Heart left ventricle (tissue), 16 donors: ENCODE measurements around the gene CCDC191. TPM values are rescaled to one million over a fixed set of nuclear protein-coding genes. Genes with fewer than 3 reads are reported as not detected.

Source experiments
- ATAC-seq, 4 donors: fragments of 200-7000 bp; cut with Tn5 transposase; one replicate each; pipeline ENCODE4 v1.9.1; 2020 to 2022; ENCODE audit warnings: moderate library complexity in 4 of 4, mild to moderate bottlenecking in 3 of 4, moderate number of reproducible peaks in 1 of 4
- DNase-seq, 5 donors: peaks; one replicate each; pipeline ENCODE4 v3.0.0-alpha.2; 2020
- H3K27ac ChIP-seq, 12 donors: fragments of 200-600 bp; sonication (generic) in 4 of 12; one replicate each; pipeline versions ENCODE4 v1.5.0 to v1.8.0; 2016 to 2022; ENCODE audit warnings: mild to moderate bottlenecking in 2 of 12
- H3K27me3 ChIP-seq, 9 donors: fragments of 200-600 bp; sonication (generic) in 2 of 9; one replicate each; pipeline versions ENCODE4 v1.5.1 to v1.8.0; 2016 to 2022; ENCODE audit warnings: mild to moderate bottlenecking in 3 of 9
- H3K36me3 ChIP-seq, 9 donors: fragments of 200-600 bp; sonication (generic) in 2 of 9; one replicate each; pipeline versions ENCODE4 v1.5.0 to v1.8.0; 2018 to 2022; ENCODE audit warnings: mild to moderate bottlenecking in 2 of 9
- H3K4me1 ChIP-seq, 12 donors: fragments of 200-600 bp; sonication (generic) in 4 of 12; one replicate each; pipeline versions ENCODE4 v1.5.0 to v1.8.0; 2016 to 2022; ENCODE audit warnings: mild to moderate bottlenecking in 3 of 12
- H3K4me3 ChIP-seq, 12 donors: fragments of 200-600 bp; sonication (generic) in 4 of 12; one replicate each; pipeline versions ENCODE4 v1.5.0 to v1.8.0; 2017 to 2022; ENCODE audit warnings: mild to moderate bottlenecking in 9 of 12, moderate library complexity in 4 of 12
- H3K9me3 ChIP-seq, 12 donors: fragments of 200-600 bp; sonication (generic) in 4 of 12; one replicate each; pipeline versions ENCODE4 v1.5.0 to v1.8.0; 2016 to 2022; ENCODE audit warnings: mild to moderate bottlenecking in 1 of 12
- POLR2A ChIP-seq, 2 donors: fragments of 450-650 bp; IDR thresholded peaks; one replicate each; pipeline ENCODE4 v1.6.1; 2017; ENCODE audit warnings: antibody characterized with exemption in 2 of 2, mild to moderate bottlenecking in 2 of 2, moderate library complexity in 2 of 2
- WGBS, 4 donors: extraction: QIAGEN DNeasy Blood & Tissue Kit in 2 of 4; methylation state at CpG; one replicate each; pipeline versions ENCODE4 v1.1.5 to v1.1.7; 2013 to 2018; 5-methylcytosine and 5-hydroxymethylcytosine counted together
- intact Hi-C, 10 donors: fragments of 100-400 bp; cut with DNase I; formaldehyde crosslinking; loops; one replicate each; pipeline versions ENCODE4 v1.11.1 to v1.14.2; 2022
- polyA plus RNA-seq, 2 donors: library from polyadenylated mRNA; stranded (reverse); fragments of 200-250 nt; gene quantifications; one replicate each; pipeline ENCODE4 v1.2.3, GENCODE V29; 2013
- total RNA-seq, 9 donors: library from RNA; depleted of rRNA in 2 of 9; stranded (reverse); fragments of >200 nt in 2 of 9; fragmentation: NEBNext Ultra II Directional in 3 of 9; extraction: Animal tissue kit (Norgen Biotek cat#: 25700) in 3 of 9; gene quantifications; one replicate each; pipeline versions ENCODE4 v1.1.0 to v1.2.4, GENCODE V29; 2016 to 2023
- TF ChIP-seq, protein P1 (sequence below), 12 donors: fragments of 200-600 bp; sonication (generic) in 4 of 12; IDR thresholded peaks; one replicate each; pipeline versions ENCODE4 v1.5.0 to v1.8.0; 2018 to 2022; ENCODE audit warnings: antibody characterized with exemption in 12 of 12, mild to moderate bottlenecking in 5 of 12
- donor health status: ischemic (EF 13 %, LVEDD 7.1; RV severe dilation, severe dysfunction).
- donor health status: healthy with polysubstance abuse.
- donor health status: DM: no; HTN: yes; CAD: no.
- donor health status: DM: no; HTN: no; CAD: no.
- donor health status: ischemic (EF 25% LVEDD 6.9; RV normal size, moderate dysfunction).
- donor health status: ischemic (EF 25% LVEDD 5.7; RV mildly dilated, moderate dysfunction).
- donor health status: healthy.
- donor health status: DM: yes; HTN: yes; CAD: no.
- donor health status: ischemic (EF 35%, LVEDD 5.7; RV mildly dilated, moderate dysfunction).
- donor health status: nonischemic (EF 11% LVEDD 7.7; RV severe dilation, severe dysfunction).
- donor health status: DM: yes; HTN: yes; CAD: no.
- donor health status: PGD.
- donor health status: ischemic (EF 29% LVEDD 5.4; RV normal size, mild dysfunction).
- donor health status: nonischemic (EF 23%, LVEDD 6.1; RV moderate dilation, normal function).

The CCDC191 gene
- total and polyA plus RNA-seq, 11 donors: 0.38 to 3.2 (median 1.0) TPM

DNA sequence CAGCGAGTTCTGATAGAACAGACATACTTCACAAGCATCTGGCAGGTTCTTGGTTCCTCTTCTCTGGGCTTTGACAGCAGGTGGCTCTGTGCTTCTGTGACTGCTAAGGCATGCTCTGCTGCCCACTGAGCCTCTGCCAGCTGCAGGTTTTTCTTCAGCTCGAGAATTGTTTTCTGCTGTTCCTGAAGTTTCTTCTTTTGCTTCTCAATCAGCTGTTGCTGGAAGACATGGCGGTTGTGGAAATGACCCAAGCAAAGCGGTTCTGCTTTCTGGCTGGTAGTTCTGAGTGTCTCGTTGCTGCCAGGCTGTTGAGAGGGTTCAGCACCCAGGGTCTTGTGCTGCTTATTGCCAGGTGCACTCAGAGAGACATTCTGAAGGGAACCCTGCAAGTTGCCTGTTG is 50.8 kb downstream of the CCDC191 start:
- TF ChIP-seq, protein P1, sequence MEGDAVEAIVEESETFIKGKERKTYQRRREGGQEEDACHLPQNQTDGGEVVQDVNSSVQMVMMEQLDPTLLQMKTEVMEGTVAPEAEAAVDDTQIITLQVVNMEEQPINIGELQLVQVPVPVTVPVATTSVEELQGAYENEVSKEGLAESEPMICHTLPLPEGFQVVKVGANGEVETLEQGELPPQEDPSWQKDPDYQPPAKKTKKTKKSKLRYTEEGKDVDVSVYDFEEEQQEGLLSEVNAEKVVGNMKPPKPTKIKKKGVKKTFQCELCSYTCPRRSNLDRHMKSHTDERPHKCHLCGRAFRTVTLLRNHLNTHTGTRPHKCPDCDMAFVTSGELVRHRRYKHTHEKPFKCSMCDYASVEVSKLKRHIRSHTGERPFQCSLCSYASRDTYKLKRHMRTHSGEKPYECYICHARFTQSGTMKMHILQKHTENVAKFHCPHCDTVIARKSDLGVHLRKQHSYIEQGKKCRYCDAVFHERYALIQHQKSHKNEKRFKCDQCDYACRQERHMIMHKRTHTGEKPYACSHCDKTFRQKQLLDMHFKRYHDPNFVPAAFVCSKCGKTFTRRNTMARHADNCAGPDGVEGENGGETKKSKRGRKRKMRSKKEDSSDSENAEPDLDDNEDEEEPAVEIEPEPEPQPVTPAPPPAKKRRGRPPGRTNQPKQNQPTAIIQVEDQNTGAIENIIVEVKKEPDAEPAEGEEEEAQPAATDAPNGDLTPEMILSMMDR (IDR thresholded peaks at IDR 0.05): no peak
- no peak for TF ChIP-seq POLR2A (IDR thresholded peaks at IDR 0.05)
- intact Hi-C loops: no loop called here
- 93 to 96% (median 95%) methylated on average over 5 of the region's 5 CpGs for WGBS, 4 donors
- ATAC-seq (no peak), DNase-seq (no peak)
- H3K27me3 ChIP-seq: no peaks in the 10 kb centered on the region
- H3K27ac ChIP-seq: no peak overlapping the region
- H3K36me3 ChIP-seq: peaks cover 0 to 70% (median 18%) of the 10 kb centered on the region in 9 donors
- H3K4me3 ChIP-seq: no peak overlapping the region
- H3K9me3 ChIP-seq: no peaks in the 10 kb centered on the region
- H3K4me1 ChIP-seq: no peaks in the 10 kb centered on the region

DNA sequence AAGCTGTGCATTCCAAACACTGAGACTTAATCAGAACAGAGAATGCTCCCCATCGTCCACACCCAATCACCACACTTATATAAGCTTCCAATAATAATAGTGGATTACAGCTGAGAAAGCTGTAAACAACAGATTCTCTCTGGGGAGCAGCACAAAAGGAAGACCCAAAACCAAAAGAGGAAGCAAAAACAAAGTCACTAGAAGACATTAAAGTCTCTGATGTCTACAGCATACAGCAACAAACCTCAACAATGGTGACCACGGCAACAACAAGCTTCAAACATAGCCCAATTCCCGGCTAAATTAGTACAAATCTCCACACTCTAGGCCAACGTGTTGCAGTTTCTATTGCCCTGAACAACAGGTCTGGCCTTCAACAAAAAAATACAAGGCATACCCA is 70.8 kb downstream of the CCDC191 start:
- H3K36me3 ChIP-seq: peaks cover 0 to 13% (median 0%) of the 10 kb centered on the region in 9 donors
- no peak overlapping the region for H3K27ac ChIP-seq
- WGBS, 4 donors: 48 to 57% (median 51%) methylated on average over 4 of the region's 4 CpGs
- H3K9me3 ChIP-seq: no peaks in the 10 kb centered on the region
- ATAC-seq (no peak), DNase-seq (no peak)
- intact Hi-C loops: no loop called here
- TF ChIP-seq, protein P1 (IDR thresholded peaks at IDR 0.05): no peak
- no peak for TF ChIP-seq POLR2A (IDR thresholded peaks at IDR 0.05)
- no peaks in the 10 kb centered on the region for H3K4me1 ChIP-seq
- H3K27me3 ChIP-seq: no peaks in the 10 kb centered on the region
- H3K4me3 ChIP-seq: no peak overlapping the region

DNA sequence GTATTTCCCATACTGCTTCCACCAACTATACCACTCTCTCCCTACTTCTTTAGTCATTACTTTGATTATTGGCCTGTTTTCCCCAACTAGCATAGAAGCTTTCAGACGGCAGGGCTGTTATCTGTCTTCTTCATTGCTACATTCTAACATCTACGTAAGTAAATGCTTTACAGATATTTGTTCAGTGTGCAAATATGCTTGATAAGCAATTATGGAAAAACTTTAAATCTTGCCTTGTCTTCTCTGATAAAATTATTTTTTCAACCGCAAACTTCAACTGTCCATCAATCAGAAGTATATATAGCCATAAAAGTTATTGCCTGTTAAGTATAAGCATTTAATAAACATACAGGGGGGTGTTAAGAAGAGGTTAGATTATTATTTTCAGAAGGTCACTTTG is 72.8 kb downstream of the CCDC191 start:
- H3K4me1 ChIP-seq: no peaks in the 10 kb centered on the region
- intact Hi-C loops: no loop called here
- peaks cover 0 to 29% (median 19%) of the 10 kb centered on the region in 9 donors for H3K36me3 ChIP-seq
- no peak for ATAC-seq
- H3K9me3 ChIP-seq: no peaks in the 10 kb centered on the region
- H3K4me3 ChIP-seq: no peak overlapping the region
- no peak for TF ChIP-seq POLR2A (IDR thresholded peaks at IDR 0.05)
- TF ChIP-seq, protein P1 (IDR thresholded peaks at IDR 0.05): no peak
- no peak for DNase-seq
- no peaks in the 10 kb centered on the region for H3K27me3 ChIP-seq
- no peak overlapping the region for H3K27ac ChIP-seq
- 90 to 98% (median 92%) methylated on average over 3 of the region's 3 CpGs for WGBS, 4 donors

DNA sequence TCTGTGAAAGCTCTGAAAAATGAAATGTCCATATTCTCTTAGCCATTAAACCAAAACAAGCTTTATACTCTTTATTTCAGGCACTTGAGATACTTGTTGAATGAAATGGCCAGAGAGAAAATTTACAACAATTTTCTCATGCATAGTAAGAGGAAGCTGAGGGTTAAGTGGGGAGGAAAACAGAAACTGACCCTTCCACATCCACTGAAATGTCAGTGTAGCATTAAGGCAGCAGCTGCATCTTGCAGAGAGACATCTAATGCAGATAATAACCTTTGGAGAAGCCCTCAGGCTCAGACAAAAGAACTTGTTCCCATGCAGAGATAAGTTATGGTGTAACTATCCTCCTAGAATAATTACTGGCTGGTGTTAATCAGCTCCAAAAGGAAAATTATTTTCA is 74.5 kb downstream of the CCDC191 start:
- TF ChIP-seq, protein P1 (IDR thresholded peaks at IDR 0.05): no peak
- no peak for TF ChIP-seq POLR2A (IDR thresholded peaks at IDR 0.05)
- H3K4me3 ChIP-seq: no peak overlapping the region
- H3K27me3 ChIP-seq: no peaks in the 10 kb centered on the region
- H3K4me1 ChIP-seq: no peaks in the 10 kb centered on the region
- DNase-seq (no peak), ATAC-seq (no peak)
- no peak overlapping the region for H3K27ac ChIP-seq
- H3K36me3 ChIP-seq: peaks cover 0 to 42% (median 29%) of the 10 kb centered on the region in 9 donors
- intact Hi-C loops: no loop called here
- H3K9me3 ChIP-seq: no peaks in the 10 kb centered on the region
